Liver (tissue), 9 donors: Measurements from ENCODE around the gene SCP2. TPM values are rescaled to one million over a fixed set of nuclear protein-coding genes. Genes with fewer than 3 reads are reported as not detected.

Experiments
- DNase-seq: peaks from one replicate; pipeline ENCODE4 v3.0.0-alpha.2; 2017; ENCODE audit warnings: low spot score
- H3K27ac ChIP-seq, 2 donors: one replicate each; pipeline ENCODE4 v1.7.0; 2013; ENCODE audit warnings: inconsistent platforms in 2 of 2, low read length in 2 of 2, control low read depth in 1 of 2, low read depth in 1 of 2, mild to moderate bottlenecking in 1 of 2
- H3K27me3 ChIP-seq, 4 donors: one replicate each; pipeline versions ENCODE4 v1.6.1 to v1.7.0; 2013; ENCODE audit warnings: low read length in 3 of 4, inconsistent platforms in 1 of 4, mild to moderate bottlenecking in 1 of 4, moderate library complexity in 1 of 4; ENCODE audit not compliant: control insufficient read depth in 4 of 4, insufficient read depth in 4 of 4
- H3K36me3 ChIP-seq, 4 donors: one replicate each; pipeline versions ENCODE4 v1.6.1 to v1.7.0; 2013; ENCODE audit warnings: low read length in 3 of 4, mild to moderate bottlenecking in 3 of 4, low read depth in 1 of 4, moderate library complexity in 1 of 4; ENCODE audit not compliant: control insufficient read depth in 4 of 4, insufficient read depth in 3 of 4
- H3K4me1 ChIP-seq, 4 donors: one replicate each; pipeline versions ENCODE4 v1.6.1 to v1.7.0; 2013; ENCODE audit warnings: low read length in 3 of 4, mild to moderate bottlenecking in 3 of 4, moderate library complexity in 1 of 4; ENCODE audit not compliant: control insufficient read depth in 4 of 4, insufficient read depth in 4 of 4
- H3K4me3 ChIP-seq, 3 donors: one replicate each; pipeline versions ENCODE4 v1.6.1 to v1.7.0; 2013; ENCODE audit warnings: low read length in 3 of 3, control low read depth in 1 of 3, low read depth in 1 of 3, mild to moderate bottlenecking in 1 of 3
- H3K9ac ChIP-seq, 2 donors: one replicate each; pipeline ENCODE4 v1.7.0; 2013; ENCODE audit warnings: low read length in 2 of 2, mild to moderate bottlenecking in 2 of 2, moderate library complexity in 2 of 2, control low read depth in 1 of 2, low read depth in 1 of 2
- H3K9me3 ChIP-seq, 4 donors: one replicate each; pipeline versions ENCODE4 v1.6.1 to v1.7.0; 2013; ENCODE audit warnings: low read length in 3 of 4; ENCODE audit not compliant: control insufficient read depth in 4 of 4
- EGR1 ChIP-seq, 2 donors: IDR thresholded peaks; 2 replicates each; pipeline ENCODE4 v1.6.1; 2016 to 2018; ENCODE audit warnings: antibody characterized with exemption in 2 of 2, low read depth in 2 of 2
- FOXA1 ChIP-seq: IDR thresholded peaks from 2 replicates; pipeline ENCODE4 v1.6.1; 2016; ENCODE audit warnings: antibody characterized with exemption
- NR2F2 ChIP-seq: IDR thresholded peaks from 2 replicates; pipeline ENCODE4 v1.6.1; 2016; ENCODE audit warnings: antibody characterized with exemption
- RAD21 ChIP-seq, 2 donors: IDR thresholded peaks; 2 replicates each; pipeline ENCODE4 v1.6.1; 2016; ENCODE audit warnings: antibody characterized with exemption in 2 of 2, mild to moderate bottlenecking in 2 of 2
- RXRA ChIP-seq, 2 donors: IDR thresholded peaks; 2 replicates each; pipeline ENCODE4 v1.6.1; 2017 to 2018; ENCODE audit warnings: antibody characterized with exemption in 2 of 2, mild to moderate bottlenecking in 1 of 2
- SP1 ChIP-seq: IDR thresholded peaks from 2 replicates; pipeline ENCODE4 v1.6.1; 2018; ENCODE audit warnings: antibody characterized with exemption, mild to moderate bottlenecking
- YY1 ChIP-seq: IDR thresholded peaks from 2 replicates; pipeline ENCODE4 v1.6.1; 2016; ENCODE audit warnings: antibody characterized with exemption, mild to moderate bottlenecking
- WGBS: extraction: QIAGEN DNeasy Blood & Tissue Kit; methylation state at CpG from one replicate; pipeline ENCODE4 v1.1.7; 2013; 5-methylcytosine and 5-hydroxymethylcytosine counted together
- polyA plus RNA-seq, 2 donors: library from polyadenylated mRNA; stranded (reverse) in 1 of 2; unstranded in 1 of 2; fragments of 200-250 nt in 1 of 2; fragments of >200 nt in 1 of 2; fragmentation: Nextera tagmentation in 1 of 2; extraction: Ambion mirVana in 1 of 2; gene quantifications; one replicate each; pipeline versions ENCODE4 v1.2.1 to v1.2.3, GENCODE V29; 2013 to 2015
- total RNA-seq, 2 donors: library from RNA; depleted of rRNA; stranded (reverse); fragments of >200 nt; gene quantifications; one replicate each; pipeline ENCODE4 v1.2.3, GENCODE V29; 2014
- TF ChIP-seq, protein P1 (sequence below): IDR thresholded peaks from 2 replicates; pipeline ENCODE4 v1.6.1; 2016; ENCODE audit warnings: antibody characterized with exemption
- TF ChIP-seq, protein P2 (sequence below): IDR thresholded peaks from 2 replicates; pipeline ENCODE4 v1.6.1; 2016; ENCODE audit warnings: antibody characterized with exemption, mild to moderate bottlenecking
- TF ChIP-seq, protein P3 (sequence below): IDR thresholded peaks from 2 replicates; pipeline ENCODE4 v1.6.1; 2016; ENCODE audit warnings: antibody characterized with exemption
- donor health status: healthy.
- donor health status: healthy.
- donor health status: healthy.
- donor health status: healthy.
- donor health status: healthy.

The SCP2 gene
- total and polyA plus RNA-seq, 4 donors, result 122 to 811 (median 529) TPM

DNA sequence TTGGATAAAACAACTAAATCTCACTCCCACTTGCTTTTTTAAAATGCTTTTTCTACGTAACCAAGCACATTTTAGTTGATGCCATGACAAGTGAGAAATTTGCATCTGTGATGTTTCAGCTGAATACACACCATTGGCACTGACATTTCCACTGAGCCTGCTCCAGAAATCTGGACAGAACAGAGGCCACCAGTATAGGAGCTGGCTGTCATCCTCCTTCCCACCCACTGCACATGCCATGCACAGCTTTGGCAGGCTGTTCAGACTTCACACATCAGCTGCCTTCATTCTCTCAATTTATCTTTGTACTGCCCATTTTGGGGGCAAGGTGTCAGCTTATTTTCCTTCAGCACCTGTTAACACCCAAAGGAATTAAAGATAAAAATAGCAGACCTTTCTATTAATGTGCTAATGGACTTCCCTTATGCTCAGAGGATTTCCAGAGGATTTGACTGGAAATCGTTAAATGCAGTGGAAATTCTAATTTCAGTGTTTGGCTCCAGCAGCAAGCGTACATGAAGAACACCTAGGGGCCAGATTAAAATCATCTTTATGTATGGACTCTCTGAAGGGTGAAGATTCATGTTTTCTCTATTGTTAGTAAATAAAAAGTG lies 122.0 kb downstream of the SCP2 start:
- WGBS, result 95% methylated on average over 3 of the region's 3 CpGs
- Histone ChIP-seq H3K9me3 (no peaks in the 10 kb centered on the region), H3K4me1 (peaks cover 0 to 9% (median 2%) of the 10 kb centered on the region in 4 donors), H3K4me3 (no peak overlapping the region), H3K27me3 (no peaks in the 10 kb centered on the region), H3K36me3 (peaks cover 5 to 52% (median 51%) of the 10 kb centered on the region in 4 donors), H3K9ac (no peak overlapping the region), H3K27ac (no peak overlapping the region)
- no peak for DNase-seq
- TF ChIP-seq SP1, result no peak
- no peak for TF ChIP-seq FOXA1
- no peak for TF ChIP-seq EGR1 (IDR thresholded peaks at IDR 0.05; ENCODE audit: low read depth in 2 of 2)
- TF ChIP-seq, protein P1, sequence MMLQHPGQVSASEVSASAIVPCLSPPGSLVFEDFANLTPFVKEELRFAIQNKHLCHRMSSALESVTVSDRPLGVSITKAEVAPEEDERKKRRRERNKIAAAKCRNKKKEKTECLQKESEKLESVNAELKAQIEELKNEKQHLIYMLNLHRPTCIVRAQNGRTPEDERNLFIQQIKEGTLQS, result no peak
- TF ChIP-seq, protein P2, sequence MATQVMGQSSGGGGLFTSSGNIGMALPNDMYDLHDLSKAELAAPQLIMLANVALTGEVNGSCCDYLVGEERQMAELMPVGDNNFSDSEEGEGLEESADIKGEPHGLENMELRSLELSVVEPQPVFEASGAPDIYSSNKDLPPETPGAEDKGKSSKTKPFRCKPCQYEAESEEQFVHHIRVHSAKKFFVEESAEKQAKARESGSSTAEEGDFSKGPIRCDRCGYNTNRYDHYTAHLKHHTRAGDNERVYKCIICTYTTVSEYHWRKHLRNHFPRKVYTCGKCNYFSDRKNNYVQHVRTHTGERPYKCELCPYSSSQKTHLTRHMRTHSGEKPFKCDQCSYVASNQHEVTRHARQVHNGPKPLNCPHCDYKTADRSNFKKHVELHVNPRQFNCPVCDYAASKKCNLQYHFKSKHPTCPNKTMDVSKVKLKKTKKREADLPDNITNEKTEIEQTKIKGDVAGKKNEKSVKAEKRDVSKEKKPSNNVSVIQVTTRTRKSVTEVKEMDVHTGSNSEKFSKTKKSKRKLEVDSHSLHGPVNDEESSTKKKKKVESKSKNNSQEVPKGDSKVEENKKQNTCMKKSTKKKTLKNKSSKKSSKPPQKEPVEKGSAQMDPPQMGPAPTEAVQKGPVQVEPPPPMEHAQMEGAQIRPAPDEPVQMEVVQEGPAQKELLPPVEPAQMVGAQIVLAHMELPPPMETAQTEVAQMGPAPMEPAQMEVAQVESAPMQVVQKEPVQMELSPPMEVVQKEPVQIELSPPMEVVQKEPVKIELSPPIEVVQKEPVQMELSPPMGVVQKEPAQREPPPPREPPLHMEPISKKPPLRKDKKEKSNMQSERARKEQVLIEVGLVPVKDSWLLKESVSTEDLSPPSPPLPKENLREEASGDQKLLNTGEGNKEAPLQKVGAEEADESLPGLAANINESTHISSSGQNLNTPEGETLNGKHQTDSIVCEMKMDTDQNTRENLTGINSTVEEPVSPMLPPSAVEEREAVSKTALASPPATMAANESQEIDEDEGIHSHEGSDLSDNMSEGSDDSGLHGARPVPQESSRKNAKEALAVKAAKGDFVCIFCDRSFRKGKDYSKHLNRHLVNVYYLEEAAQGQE, result no peak
- TF ChIP-seq RAD21 (IDR thresholded peaks at IDR 0.05), result no peak

DNA sequence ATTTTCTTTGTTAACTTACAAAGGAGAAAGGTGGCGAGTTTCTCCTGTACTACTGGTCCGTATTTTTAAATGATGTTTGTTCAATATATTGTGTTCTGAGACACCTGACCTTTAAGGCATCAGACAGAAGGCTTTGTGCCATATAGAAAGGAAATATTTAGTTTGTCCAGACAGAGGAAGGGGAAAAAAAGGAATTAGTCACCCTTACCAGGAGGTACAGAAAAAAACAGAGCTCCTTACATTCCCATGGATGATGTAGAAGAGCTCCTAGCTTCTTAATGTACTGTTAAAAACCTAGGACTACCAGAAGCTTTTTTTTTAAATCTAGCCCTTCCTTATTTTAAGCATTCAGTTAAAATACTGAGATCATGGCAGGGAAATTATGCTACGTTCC lies 122.5 kb downstream of the SCP2 start:
- Histone ChIP-seq H3K4me1 (peaks cover 0 to 9% (median 2%) of the 10 kb centered on the region in 4 donors), H3K4me3 (no peak overlapping the region), H3K9ac (no peak overlapping the region), H3K9me3 (no peaks in the 10 kb centered on the region), H3K36me3 (peaks cover 5 to 52% (median 50%) of the 10 kb centered on the region in 4 donors), H3K27ac (no peak overlapping the region), H3K27me3 (no peaks in the 10 kb centered on the region)
- TF ChIP-seq SP1 (no peak), YY1 (no peak), RAD21 (IDR thresholded peaks at IDR 0.05) (no peak)
- TF ChIP-seq, protein P3, sequence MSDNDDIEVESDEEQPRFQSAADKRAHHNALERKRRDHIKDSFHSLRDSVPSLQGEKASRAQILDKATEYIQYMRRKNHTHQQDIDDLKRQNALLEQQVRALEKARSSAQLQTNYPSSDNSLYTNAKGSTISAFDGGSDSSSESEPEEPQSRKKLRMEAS, result no peak
- WGBS, result 79% methylated on average over 3 of the region's 3 CpGs
- DNase-seq, result no peak

DNA sequence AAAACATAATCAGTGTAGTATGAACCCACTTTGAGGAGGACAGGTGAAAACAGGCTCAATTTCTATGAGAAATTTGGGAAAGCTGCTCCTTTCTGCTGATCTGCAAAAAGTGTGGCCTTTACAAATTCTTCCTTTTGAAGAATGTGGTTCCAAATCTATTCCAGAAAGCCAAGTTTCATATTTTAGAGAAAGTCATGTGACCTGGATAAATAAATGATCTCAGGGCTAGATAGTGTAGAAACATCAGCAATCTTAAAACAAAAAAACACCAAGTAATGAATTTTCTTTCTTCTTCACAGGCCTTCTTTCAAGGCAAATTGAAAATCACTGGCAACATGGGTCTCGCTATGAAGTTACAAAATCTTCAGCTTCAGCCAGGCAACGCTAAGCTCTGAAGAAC lies 123.2 kb downstream of the SCP2 start:
- Histone ChIP-seq H3K9ac (no peak overlapping the region), H3K4me3 (no peak overlapping the region), H3K36me3 (peaks cover 5 to 52% (median 43%) of the 10 kb centered on the region in 4 donors), H3K9me3 (no peaks in the 10 kb centered on the region), H3K27me3 (no peaks in the 10 kb centered on the region), H3K4me1 (peaks cover 0 to 9% (median 2%) of the 10 kb centered on the region in 4 donors), H3K27ac (no peak overlapping the region)
- TF ChIP-seq FOXA1, result no peak
- TF ChIP-seq, protein P2, result no peak
- TF ChIP-seq RAD21 (IDR thresholded peaks at IDR 0.05), result no peak
- no peak for TF ChIP-seq EGR1 (IDR thresholded peaks at IDR 0.05; ENCODE audit: low read depth in 2 of 2)
- TF ChIP-seq, protein P1, result no peak
- no peak for TF ChIP-seq RXRA (IDR thresholded peaks at IDR 0.05)
- no peak for TF ChIP-seq NR2F2
- DNase-seq, result no peak
- 97% methylated on average over 2 of the region's 2 CpGs for WGBS
